Astrocyte (in vitro differentiated cells and primary cell): ENCODE data around the gene MYO1G. TPM values are rescaled to one million over a fixed set of nuclear protein-coding genes. Genes with fewer than 3 reads are reported as not detected.
A peak's percentile ranks its signal among the peaks of the same experiment; 100 is the strongest.

Experiments
- DNase-seq: peaks from one replicate; pipeline ENCODE4 v3.0.0-alpha.2; 2010; ENCODE audit warnings: low read depth
- FAIRE-seq: peaks from 2 replicates; lab custom pipeline; 2011; peaks lifted over from hg19 to GRCh38; lab: Jason Lieb, UNC
- H2AFZ ChIP-seq: 2 replicates; pipeline ENCODE4 v1.6.0; 2012; ENCODE audit warnings: low read depth, low read length, inconsistent platforms
- H3K27ac ChIP-seq: 2 replicates; pipeline ENCODE4 v1.5.1; 2011; ENCODE audit warnings: low read depth, low read length, inconsistent platforms
- H3K27me3 ChIP-seq: 2 replicates; pipeline ENCODE4 v1.6.0; 2011; ENCODE audit warnings: low read length, inconsistent platforms; ENCODE audit not compliant: insufficient read depth
- H3K36me3 ChIP-seq: 2 replicates; pipeline ENCODE4 v1.5.1; 2011; ENCODE audit warnings: low read length, inconsistent platforms; ENCODE audit not compliant: insufficient read depth
- H3K4me1 ChIP-seq: 2 replicates; pipeline ENCODE4 v1.5.1; 2011; ENCODE audit warnings: low read length, inconsistent platforms; ENCODE audit not compliant: insufficient read depth
- H3K4me2 ChIP-seq: 2 replicates; pipeline ENCODE4 v1.6.0; 2012; ENCODE audit warnings: low read length, inconsistent platforms
- H3K4me3 ChIP-seq: 2 replicates; pipeline ENCODE4 v1.5.1; 2011; ENCODE audit warnings: low read depth, mild to moderate bottlenecking, low read length, inconsistent platforms; ENCODE audit not compliant: insufficient read depth
- H3K79me2 ChIP-seq: 2 replicates; pipeline ENCODE4 v1.6.0; 2012; ENCODE audit warnings: mild to moderate bottlenecking, low read length, inconsistent platforms; ENCODE audit not compliant: insufficient read depth
- H3K9ac ChIP-seq: 2 replicates; pipeline ENCODE4 v1.6.0; 2012; ENCODE audit warnings: mild to moderate bottlenecking, low read length, inconsistent platforms
- H3K9me3 ChIP-seq: 2 replicates; pipeline ENCODE4 v1.5.1; 2012; ENCODE audit warnings: low read depth, mild to moderate bottlenecking, low read length, inconsistent platforms; ENCODE audit not compliant: insufficient read depth
- H4K20me1 ChIP-seq: 2 replicates; pipeline ENCODE4 v1.6.0; 2012; ENCODE audit warnings: low read length, inconsistent platforms; ENCODE audit not compliant: insufficient read depth
- H3K27ac Mint-ChIP-seq: one replicate; pipeline ENCODE4 v1.8.0; 2021; ENCODE audit warnings: mild to moderate bottlenecking, mixed read lengths; ENCODE audit not compliant: unreplicated experiment
- H3K27me3 Mint-ChIP-seq: one replicate; pipeline ENCODE4 v1.8.0; 2021; ENCODE audit warnings: low read depth, mixed read lengths; ENCODE audit not compliant: unreplicated experiment
- H3K36me3 Mint-ChIP-seq: one replicate; pipeline ENCODE4 v1.8.0; 2021; ENCODE audit warnings: low read depth, mixed read lengths; ENCODE audit not compliant: unreplicated experiment
- H3K4me1 Mint-ChIP-seq: one replicate; pipeline ENCODE4 v1.8.0; 2021; ENCODE audit warnings: low read depth, mixed read lengths; ENCODE audit not compliant: unreplicated experiment
- H3K4me3 Mint-ChIP-seq: one replicate; pipeline ENCODE4 v1.8.0; 2021; ENCODE audit warnings: mild to moderate bottlenecking, moderate library complexity, mixed read lengths; ENCODE audit not compliant: unreplicated experiment
- H3K9me3 Mint-ChIP-seq: one replicate; pipeline ENCODE4 v1.8.0; 2021; ENCODE audit warnings: mild to moderate bottlenecking, mixed read lengths; ENCODE audit not compliant: unreplicated experiment
- CTCF ChIP-seq: IDR thresholded peaks from 2 replicates; pipeline ENCODE4 v1.5.1; 2011; ENCODE audit warnings: low read depth, mild to moderate bottlenecking, inconsistent platforms, low read length, moderate library complexity; ENCODE audit not compliant: insufficient read depth
- EZH2 ChIP-seq: IDR thresholded peaks from 2 replicates; pipeline ENCODE4 v1.6.1; 2012; ENCODE audit warnings: mild to moderate bottlenecking, low read length, inconsistent platforms; ENCODE audit not compliant: insufficient read depth
- total RNA-seq: library from RNA; stranded (reverse); gene quantifications from 2 replicates; pipeline ENCODE4 v1.2.1, GENCODE V29; 2021

Gene MYO1G
- total RNA-seq, 1 donor from 2014 or later = 0.11 TPM

GRCh38 chr7:44930921-44931320 is 47.9 kb downstream of the MYO1G start:
- H3K4me2 ChIP-seq = no peak overlapping the region
- TF ChIP-seq CTCF (no peak), EZH2 (no peak)
- H3K9me3 ChIP-seq = no peaks in the 10 kb centered on the region
- H2AFZ ChIP-seq = no peak overlapping the region
- DNase-seq (no peak), FAIRE-seq (no peak)
- no peak overlapping the region for H3K9ac ChIP-seq
- Mint-ChIP-seq H3K27me3 (peaks cover 28% of the 10 kb centered on the region), H3K27ac (no peak overlapping the region), H3K9me3 (no peaks in the 10 kb centered on the region), H3K36me3 (no peaks in the 10 kb centered on the region), H3K4me3 (no peak overlapping the region), H3K4me1 (no peaks in the 10 kb centered on the region)
- H3K36me3 ChIP-seq = no peaks in the 10 kb centered on the region
- H3K4me1 ChIP-seq = no peaks in the 10 kb centered on the region
- H3K27me3 ChIP-seq = peaks cover 2% of the 10 kb centered on the region
- H3K27ac ChIP-seq = no peak overlapping the region
- no peak overlapping the region for H3K4me3 ChIP-seq
- no peaks in the 10 kb centered on the region for H4K20me1 ChIP-seq
- H3K79me2 ChIP-seq = no peaks in the 10 kb centered on the region

DNA sequence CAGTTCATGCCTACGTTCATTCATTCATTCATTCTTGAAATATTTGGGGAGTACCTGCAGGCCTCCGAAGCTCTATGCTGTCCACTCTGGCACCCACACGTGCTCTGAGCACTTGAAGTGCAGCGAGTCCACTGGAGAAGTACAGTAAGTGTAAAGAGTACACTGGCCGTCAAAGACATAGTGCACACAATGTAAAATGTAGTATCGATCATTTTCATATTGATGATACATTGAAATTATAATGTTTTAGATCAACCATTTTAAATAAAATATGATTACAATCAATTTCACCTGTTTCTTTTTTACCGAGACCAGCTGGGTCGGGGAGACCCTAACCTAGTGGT is 56.5 kb downstream of the MYO1G start:
- Mint-ChIP-seq H3K4me1 (no peaks in the 10 kb centered on the region), H3K27ac (no peak overlapping the region), H3K9me3 (peaks cover 3% of the 10 kb centered on the region), H3K36me3 (peaks cover 8% of the 10 kb centered on the region), H3K4me3 (no peak overlapping the region), H3K27me3 (peaks cover 19% of the 10 kb centered on the region)
- H3K9me3 ChIP-seq = no peaks in the 10 kb centered on the region
- H3K27ac ChIP-seq = no peak overlapping the region
- no peaks in the 10 kb centered on the region for H3K79me2 ChIP-seq
- no peak overlapping the region for H3K4me3 ChIP-seq
- H3K4me1 ChIP-seq = no peaks in the 10 kb centered on the region
- DNase-seq (no peak), FAIRE-seq (no peak)
- H3K27me3 ChIP-seq = no peaks in the 10 kb centered on the region
- H3K9ac ChIP-seq = no peak overlapping the region
- H2AFZ ChIP-seq = no peak overlapping the region
- no peaks in the 10 kb centered on the region for H3K36me3 ChIP-seq
- no peak overlapping the region for H3K4me2 ChIP-seq
- no peak for TF ChIP-seq CTCF
- H4K20me1 ChIP-seq = no peaks in the 10 kb centered on the region

DNA sequence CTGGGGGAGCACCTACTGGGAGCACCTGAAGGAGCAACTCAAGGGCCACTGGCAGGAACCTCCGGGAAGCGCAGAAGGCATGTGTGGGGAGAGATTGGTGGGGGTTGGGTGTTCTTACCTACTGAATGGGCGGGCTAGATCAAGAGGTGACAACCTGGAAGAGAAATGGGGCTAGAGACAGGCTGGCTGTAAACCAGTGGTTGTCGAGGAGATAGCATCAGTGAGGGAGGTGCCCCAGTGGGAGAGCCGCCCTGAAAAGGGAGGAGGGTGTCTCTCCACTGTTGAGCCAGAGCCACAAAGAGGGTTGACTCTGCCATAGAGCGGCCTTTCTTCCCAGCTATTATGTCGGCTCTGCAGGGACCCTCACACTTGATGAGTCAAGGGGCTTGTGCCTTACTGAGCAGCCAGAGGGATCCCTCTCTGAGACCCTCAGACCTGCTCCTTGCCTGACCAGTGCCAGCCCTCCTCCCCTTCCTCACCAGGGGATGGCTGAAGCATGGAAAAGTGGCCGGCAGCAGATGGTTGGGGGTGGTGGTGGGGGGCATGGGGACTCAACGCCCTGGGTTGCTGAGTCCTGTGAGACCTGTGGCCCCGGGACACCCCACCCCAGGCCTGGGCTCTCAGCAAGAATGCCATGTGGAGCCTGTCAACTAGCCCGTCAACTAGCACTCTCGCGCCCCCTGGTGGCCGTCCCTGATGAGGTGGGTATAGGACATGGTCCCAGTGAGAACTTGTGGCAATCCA is 57.0 kb downstream of the MYO1G start:
- no peak overlapping the region for H3K9ac ChIP-seq
- H3K27me3 ChIP-seq = no peaks in the 10 kb centered on the region
- H3K36me3 ChIP-seq = no peaks in the 10 kb centered on the region
- H2AFZ ChIP-seq = no peak overlapping the region
- no peak overlapping the region for H3K4me3 ChIP-seq
- no peak for TF ChIP-seq EZH2
- peak; percentile 76 for TF ChIP-seq CTCF
- Mint-ChIP-seq H3K27me3 (peaks cover 15% of the 10 kb centered on the region), H3K9me3 (peaks cover 3% of the 10 kb centered on the region), H3K36me3 (peaks cover 8% of the 10 kb centered on the region), H3K4me3 (no peak overlapping the region), H3K4me1 (no peaks in the 10 kb centered on the region), H3K27ac (peak overlapping the region; percentile 69)
- H3K79me2 ChIP-seq = no peaks in the 10 kb centered on the region
- no peaks in the 10 kb centered on the region for H3K4me1 ChIP-seq
- H4K20me1 ChIP-seq = no peaks in the 10 kb centered on the region
- H3K9me3 ChIP-seq = no peaks in the 10 kb centered on the region
- DNase-seq (peak; percentile 20), FAIRE-seq (no peak)
- no peak overlapping the region for H3K27ac ChIP-seq
- H3K4me2 ChIP-seq = no peak overlapping the region
